GM21717 (cell line): Measurements from ENCODE around the gene MOB3B.
"Not testable (repeated sequence)": the region's sequence is repeated elsewhere in the genome, so short reads cannot be mapped to it uniquely, and the experiment has no call there.

ENCODE experiments used
- ATAC-seq: cut with Tn5 transposase; IDR thresholded peaks from one replicate; pipeline ENCODE4 v1.9.1; 2021; ENCODE audit warnings: mild to moderate bottlenecking, moderate library complexity; ENCODE audit not compliant: unreplicated experiment

MOB3B gene

DNA sequence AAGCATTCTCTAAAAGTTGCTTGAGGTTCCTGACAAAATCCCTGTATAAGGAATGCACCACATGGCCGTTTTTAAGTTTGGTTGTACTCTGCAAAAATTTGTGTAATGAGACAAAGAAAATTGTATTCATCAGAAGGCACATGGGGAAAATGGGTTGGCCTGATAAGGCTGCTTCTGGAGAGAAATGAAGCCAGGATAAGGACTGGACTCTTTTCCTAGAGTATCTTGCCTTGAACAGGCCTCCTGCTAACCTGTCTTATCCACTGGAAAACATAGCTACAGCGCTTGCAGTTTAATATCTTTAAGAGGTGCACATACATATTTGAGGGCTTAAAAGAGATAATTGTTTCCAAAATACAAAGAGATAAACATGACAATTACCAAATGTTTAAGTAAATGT is 46.9 kb downstream of the MOB3B start:
- no peak for ATAC-seq

DNA sequence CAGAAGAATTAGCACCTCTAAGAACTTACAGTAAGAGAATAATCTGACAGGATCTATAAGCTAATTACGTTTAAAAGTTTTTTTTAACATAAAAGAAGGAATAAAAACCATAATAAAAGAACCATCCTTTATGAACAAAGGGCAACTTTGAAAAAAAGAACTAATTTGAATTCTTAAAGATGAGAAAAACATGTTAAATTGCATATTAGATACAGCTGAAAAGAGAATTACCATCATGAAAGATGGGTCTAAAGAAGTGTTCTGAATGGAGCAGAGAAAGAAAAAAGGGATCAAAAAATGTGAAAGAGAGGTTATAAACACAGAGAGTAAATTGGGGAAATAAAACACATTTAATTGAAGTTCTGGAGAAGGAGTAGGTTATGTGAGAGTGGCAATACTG is 51.3 kb downstream of the MOB3B start:
- no peak for ATAC-seq

DNA sequence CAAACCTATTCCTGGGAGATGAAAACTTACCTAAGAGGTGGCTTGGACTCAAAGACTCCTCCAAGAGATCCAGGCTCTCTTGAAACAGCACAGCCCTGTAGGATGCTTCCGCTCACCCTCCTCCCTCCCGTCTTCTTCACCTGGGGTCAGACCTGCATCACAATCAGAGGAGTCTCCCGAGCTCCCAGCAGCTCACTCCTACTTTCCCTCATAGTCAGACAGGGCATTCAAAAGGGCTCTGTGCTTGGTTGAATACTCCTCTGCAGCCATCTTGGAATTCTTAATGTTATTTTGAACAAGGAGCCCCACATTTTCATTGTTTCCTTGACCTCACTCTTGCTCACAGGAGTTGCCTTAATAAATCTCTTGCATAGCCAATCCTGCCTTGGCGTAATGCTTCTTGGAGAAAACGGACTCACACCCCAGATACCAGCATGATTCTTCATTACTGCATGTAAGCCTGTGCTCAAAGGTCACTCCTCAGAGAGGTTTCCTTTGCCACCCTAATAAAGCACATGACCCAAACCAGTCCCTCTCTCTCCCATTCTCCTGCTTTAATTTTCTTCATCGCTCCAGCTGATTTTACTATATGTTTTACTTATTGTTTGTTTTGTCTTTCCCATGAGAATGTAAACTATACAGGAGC is 52.6 kb downstream of the MOB3B start:
- ATAC-seq: no peak

DNA sequence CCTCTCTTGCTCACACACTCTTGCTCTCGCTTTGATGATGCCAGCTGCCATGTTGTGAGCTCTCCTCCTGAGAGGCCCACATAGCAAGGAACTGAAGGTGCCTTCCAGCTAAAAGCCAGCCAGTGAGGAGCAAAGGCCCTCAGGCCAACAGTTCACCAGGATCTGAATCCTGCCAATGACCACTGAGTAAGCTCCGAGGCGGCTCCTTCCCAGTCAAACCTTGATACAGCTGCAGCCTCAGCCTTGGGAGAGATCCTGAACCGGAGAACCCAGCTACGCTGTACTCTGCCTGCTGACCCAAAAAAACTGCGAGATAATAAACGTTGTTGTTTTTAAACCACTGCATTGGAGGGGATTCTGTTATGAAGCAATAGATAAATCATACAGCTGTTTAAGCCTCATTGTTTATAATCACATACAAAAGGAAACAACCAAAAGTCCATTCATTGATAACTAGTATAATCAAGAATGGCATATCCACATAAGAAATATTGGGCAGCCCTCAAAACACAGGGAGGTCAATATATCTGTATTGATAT is 54.5 kb downstream of the MOB3B start:
- no peak for ATAC-seq

DNA sequence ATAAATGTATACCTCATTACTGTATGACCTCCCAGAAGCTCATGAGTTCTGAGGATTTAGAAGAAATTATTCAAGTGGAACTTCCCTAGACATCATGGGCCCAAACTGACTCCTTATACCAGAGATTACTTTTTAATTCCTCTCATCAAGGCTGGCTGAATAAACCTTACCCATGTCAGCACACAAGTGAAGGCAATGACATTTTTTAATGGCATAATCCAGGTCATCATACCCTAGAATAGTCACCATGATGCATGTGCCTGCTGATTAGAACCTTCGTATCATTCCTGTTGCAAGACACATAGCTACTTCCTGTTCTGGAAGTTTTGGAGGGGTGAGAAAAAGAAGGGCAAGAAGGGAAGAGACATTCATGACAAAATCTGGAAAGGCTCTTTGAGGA is 55.3 kb downstream of the MOB3B start:
- no peak for ATAC-seq

DNA sequence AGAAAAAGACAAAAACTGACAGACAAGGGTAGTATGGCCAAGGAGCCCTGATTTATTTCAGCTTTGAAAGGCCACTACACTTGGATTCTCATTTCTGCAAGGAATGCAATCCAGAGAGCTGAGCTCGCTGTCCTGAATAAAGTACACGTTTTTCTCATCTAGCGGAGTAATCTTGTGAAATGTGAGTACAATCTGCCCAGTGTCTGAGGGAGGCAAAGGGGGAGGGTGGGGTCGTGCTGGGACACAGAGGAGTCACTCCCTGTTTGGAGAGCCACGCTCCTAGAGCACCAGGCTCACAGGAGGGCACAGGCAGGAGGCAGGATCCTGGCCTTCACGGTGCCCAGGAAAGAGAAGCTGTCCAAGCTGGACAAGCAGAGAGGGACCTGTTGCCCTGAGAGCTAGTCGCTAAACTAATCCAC is 56.5 kb downstream of the MOB3B start:
- ATAC-seq: no peak

DNA sequence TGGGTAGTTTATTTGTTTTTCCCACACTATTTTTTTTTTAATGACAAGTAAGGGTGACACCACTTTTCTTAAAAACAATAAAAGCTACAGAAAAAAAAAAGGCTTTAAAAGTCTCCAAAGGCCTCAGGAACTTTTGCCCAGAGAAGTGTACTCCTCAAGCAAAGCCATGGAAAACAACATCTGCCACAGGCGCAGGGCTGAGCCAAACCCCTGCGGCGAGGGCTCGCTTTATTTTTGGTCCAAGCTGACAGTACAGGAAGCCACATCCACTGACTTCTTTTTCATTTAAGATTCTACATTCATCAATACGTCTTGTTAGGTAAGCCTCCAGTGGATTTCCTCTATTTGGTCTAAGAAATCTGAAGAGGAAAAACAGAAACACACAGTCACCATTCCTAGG is 57.4 kb downstream of the MOB3B start:
- no peak for ATAC-seq

DNA sequence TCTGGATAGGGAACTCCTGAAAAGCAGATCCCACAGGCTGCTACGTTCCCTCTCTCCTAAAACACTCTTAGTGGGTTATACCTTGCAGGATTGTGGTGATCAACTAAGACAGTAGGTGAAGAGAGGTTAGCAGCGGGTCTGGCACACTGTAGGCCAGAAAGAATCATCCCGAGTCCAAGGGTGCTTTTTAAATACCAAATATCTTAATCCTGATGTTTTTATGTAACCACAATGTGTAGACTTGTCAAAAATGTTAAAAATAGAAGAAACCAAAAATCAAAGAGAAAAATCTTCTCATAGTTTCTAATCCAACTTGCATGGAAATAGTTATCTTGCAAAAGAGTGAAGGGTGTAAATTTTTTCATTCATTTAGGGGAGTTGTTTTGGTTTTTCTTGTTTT is 57.8 kb downstream of the MOB3B start:
- ATAC-seq: no peak

DNA sequence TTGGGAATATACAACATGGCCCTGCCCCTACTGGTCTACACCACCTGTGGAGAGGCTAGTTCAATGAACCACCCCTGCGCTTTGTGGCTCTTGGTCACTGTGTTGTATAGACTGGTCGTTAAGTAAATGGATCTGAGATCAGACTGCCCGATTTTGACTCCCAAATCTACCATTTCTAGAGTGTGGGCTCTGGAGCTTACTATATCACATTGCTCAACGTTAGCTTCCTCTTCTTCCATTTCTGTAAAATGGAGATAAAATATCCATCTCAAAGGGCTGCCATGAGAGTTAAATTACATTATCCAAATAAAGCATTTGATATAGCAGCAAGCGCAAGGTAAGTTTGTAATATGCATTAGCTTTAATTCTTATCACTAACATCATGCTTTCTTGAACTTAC is 58.2 kb downstream of the MOB3B start:
- no peak for ATAC-seq

DNA sequence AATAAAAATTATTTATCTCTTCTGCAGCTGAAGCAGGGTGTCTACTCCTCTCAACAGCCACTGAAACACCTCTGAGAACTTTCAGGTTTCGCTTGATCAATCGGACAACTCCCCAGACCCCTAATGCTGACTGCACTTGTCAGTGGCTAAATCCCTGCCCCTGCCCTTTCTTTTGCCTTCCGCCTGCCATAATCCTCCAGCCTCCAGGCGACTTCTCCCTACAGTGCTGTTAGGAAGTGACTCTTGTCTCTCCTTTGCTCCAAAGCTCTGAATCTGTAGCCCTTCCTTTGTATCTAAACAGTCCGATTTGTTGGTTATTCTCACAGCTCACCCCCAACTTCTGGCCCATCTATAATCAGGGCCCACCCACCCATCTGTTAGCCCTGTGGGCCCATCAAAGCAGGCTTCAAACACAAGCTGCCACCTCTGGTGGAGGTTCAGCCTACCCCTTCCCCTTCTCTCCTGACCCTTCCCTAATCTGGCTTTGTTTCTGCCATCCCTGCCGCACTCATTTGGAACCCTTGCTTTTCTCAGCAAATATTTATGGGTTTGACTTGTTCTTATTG is 59.2 kb downstream of the MOB3B start:
- ATAC-seq: no peak

DNA sequence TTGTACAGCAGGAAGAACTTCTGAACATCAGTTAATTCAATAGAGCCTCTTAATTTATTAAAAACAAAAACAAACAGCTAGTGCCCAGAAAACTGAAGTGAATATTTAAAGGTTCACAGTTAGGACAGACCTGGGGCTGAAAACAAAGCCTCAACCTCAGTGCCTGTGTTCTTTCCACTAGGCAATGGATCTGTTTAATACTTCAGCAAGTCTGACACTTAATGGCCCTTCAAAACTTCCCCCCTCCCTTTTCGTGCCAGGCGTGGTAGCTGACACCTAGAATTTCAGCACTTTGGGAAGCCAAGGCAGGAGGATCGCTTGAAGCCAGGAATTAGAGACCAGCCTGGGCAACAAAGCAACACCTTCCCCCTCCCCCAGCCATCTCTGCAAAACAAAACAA is 60.1 kb downstream of the MOB3B start:
- ATAC-seq: no peak

DNA sequence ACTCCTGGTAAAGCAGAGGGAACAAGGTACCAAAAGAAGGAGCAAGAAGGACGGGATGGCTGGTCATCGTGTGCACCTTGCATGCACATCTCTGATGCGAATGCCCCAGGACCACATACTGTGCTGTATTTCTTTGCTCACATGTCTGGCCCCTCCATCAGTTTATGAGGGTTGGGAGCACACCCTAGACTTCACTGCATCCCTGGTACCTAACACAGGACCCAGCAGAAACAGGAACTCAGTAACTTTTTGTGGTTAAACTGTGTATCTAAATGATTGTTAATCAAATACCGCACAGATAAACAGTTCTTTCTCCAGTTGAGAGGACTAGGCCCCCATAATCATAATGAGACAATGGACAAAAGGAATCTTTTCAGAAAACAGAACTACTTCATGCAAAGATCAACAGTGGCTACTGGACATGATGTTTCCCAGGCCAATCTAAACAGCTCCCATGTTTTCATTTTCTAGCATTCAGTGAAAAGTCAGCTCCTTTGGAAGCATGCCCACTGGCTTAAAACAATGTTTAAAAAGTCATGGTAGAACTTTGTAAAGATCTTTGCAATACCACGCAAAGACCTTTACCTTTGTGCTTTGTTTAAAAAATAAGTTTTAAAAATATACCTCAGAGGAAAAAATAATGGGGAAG is 61.0 kb downstream of the MOB3B start:
- peak; percentile 74 for ATAC-seq

DNA sequence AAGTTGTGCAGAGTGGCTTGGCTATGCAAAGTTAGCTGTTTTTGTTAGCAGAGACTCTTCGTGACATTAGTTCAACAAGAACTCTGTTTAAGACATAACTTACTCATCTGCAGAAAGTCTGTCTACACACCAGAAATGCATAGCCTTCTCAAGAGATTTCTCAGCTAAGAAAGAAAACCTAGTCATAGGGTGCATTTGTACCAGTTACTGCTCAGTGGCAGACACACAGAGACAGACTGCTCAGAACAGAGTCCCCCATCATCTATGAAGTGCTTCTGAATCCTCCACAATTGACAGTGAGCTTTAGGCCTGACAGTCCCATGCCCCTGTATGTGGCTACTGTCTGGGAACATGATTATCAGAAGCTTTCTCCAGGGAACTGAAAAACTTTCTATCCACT is 61.6 kb downstream of the MOB3B start:
- no peak for ATAC-seq

DNA sequence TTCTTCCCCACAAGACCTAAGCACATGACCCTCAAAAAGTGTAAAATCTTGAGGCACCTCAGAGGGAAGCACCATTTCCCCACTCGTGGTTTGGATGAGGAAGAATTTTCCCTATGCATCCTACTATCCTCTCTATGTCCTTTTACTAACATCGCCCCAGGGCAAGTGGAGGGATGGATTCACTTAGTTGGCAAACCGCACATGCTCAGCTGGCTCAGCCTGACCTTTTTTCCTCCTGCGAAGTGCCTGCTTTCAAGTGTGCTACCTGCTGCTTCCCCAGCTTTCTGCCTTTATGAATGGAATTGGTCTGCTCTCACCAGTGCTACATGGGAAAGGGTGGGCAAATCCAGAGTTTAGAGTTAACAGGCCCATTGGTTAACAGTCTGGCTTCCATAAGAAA is 62.1 kb downstream of the MOB3B start:
- ATAC-seq: no peak

DNA sequence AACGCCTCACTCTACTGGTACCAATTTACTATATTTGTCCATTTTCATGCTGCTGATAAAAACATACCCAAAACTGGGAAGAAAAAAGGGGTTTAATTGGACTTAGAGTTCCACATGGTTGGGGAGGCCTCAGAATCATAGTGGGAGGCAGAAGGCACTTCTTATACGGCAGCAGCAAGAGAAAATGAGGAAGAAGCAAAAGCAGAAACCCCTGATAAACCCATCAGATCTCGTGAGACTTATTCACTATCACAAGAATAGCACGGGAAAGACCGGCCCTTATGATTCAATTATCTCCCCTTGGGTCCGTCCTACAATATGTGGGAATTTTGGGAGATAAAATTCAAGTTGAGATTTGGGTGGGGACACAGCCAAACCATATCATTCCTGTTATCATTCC is 63.1 kb downstream of the MOB3B start:
- ATAC-seq: not testable (repeated sequence)

DNA sequence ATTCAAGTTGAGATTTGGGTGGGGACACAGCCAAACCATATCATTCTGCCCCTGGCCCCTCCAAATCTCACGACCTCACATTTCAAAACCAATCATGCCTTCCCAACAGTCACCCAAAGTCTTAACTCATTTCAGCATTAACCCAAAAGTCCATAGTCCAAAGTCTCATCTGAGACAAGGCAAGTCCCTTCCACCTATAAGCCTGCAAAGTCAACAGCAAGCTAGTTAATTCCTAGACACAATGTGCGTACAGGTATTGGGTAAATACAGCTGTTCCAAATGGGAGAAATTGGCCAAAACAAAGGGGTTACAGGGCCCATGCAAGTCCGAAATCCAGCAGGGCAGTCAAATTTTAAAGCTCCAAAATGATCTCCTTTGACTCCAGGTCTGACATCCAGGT is 64.7 kb downstream of the MOB3B start:
- ATAC-seq: not testable (repeated sequence)

DNA sequence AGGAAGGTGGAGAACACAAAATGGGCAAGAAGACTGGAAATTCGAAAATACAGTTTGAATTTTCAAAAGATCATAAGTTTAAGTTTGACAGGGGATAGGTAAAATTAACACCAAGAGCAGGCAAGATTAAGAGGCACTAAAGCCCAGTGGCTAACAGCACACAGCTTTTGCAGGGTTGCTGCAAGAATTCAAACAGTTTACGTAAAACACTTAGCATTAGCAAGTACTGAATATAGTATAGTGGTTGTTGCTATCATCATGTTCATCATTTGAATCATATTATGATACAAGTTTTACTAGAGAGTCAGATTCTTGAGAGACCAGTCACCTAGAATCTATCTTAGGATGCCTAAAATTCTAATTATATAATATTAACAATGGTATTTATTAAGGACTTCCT is 66.8 kb downstream of the MOB3B start:
- no peak for ATAC-seq

DNA sequence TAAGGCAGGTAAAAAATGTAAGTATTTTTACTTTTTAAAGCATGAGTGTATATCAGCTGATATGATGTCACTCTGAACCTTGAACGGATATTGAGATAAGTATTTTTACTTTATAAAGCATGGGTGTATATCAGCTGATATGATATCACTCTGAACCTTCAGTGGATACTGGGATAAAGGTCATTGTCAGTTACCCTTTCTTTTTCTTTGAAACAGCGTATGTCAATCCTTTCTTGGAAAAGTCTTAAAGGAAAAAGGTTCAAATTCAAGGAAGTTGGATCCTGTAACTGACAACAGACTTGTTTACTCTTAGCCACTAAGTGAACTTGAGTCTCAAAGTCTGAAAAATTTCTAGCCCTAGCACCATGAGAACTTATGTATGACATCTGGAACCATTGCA is 67.2 kb downstream of the MOB3B start:
- ATAC-seq: no peak

DNA sequence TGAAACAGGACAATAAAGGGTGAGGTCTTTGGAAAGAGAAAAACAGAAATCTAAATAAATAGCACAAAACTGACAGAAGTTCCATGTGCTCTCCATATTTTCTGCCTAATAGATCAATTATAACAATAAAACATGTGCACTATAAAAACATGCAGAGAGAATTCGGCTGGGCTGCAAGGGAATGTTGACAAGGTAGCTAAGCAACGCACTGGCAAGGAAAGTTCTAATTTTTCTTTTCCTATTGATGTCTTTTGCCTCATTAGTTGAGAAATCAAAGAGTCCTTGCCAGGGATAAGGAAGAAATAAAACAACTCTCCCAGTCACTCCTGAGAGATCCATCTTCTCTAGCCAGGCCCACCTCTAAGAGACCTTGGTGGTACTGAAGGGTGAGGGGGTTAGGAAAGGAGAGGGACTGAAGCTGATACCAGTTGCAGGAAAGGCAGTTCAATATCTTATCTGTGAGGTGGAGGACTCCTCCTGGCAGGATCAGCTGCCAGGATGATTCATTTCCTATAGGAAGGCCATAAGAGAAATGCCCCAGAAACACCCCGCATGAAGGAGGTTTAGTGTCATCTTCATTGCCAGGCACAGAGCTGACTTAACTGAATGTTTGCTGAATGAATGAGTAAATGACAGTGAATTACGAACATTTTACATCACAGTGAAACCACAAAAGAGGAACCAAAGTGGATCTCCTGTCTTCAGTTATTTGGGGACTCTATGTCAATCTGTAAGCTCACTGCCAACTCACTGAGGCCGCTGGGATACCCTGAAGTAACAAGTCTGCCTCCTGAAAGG is 69.2 kb downstream of the MOB3B start:
- ATAC-seq: peak; percentile 95

DNA sequence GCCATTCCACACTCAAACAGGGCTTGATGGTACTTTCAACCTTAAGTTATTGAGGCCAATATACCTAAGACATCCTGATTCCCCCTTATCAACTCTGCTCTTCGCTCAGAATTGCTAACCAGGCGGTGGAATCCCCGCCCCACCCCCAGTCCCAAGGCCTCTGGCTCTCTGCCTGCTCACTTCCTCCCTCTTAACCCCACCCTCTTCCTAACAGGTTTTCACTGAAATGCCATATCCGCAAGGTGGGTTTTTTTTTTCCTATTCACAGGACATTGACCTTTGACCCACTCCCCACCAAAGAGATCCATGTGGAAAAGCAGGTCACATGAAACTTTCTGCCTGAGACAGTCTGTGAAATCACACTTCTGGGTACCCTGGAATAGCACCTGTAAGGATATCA is 72.2 kb downstream of the MOB3B start:
- ATAC-seq: no peak

DNA sequence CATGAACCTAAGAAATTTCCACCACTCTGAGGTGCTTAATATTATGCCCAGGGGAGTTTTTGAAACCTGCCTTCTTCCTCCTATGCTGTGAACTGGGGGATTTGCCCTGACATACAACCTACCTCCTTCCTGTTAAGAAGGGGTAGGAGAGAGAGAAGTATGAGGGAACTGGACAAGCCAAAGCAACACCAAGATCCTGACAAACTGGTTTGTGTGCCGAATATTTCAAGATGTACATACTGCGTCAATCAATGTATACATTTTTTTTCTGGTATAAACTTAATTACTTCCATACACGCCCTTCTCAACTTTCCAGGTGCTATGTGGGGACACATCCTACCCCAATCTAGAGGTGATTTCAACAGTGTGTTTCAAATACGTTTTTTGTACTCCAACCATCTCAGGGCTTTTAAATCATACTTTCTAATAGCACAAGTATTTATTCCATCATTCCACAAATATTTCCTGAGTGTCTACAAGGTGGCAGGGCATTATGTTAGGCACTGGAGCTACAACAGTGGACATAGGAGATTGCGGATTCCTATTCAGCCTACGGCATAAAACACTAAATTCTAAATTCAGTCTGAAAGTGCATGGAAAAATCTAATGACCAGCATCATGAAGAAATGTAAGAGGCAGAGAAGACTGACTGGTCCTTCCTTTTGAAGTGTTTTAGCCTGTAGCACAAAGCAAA is 75.6 kb downstream of the MOB3B start:
- ATAC-seq: no peak
